Measurements from ENCODE around the gene BAD. TPM values are rescaled to one million over a fixed set of nuclear protein-coding genes. Genes with fewer than 3 reads are reported as not detected.
A peak's percentile ranks its signal among the peaks of the same experiment; 100 is the strongest.

The BAD gene
- total RNA-seq, 2 donors from 2014 or later: 140 to 161 TPM

DNA sequence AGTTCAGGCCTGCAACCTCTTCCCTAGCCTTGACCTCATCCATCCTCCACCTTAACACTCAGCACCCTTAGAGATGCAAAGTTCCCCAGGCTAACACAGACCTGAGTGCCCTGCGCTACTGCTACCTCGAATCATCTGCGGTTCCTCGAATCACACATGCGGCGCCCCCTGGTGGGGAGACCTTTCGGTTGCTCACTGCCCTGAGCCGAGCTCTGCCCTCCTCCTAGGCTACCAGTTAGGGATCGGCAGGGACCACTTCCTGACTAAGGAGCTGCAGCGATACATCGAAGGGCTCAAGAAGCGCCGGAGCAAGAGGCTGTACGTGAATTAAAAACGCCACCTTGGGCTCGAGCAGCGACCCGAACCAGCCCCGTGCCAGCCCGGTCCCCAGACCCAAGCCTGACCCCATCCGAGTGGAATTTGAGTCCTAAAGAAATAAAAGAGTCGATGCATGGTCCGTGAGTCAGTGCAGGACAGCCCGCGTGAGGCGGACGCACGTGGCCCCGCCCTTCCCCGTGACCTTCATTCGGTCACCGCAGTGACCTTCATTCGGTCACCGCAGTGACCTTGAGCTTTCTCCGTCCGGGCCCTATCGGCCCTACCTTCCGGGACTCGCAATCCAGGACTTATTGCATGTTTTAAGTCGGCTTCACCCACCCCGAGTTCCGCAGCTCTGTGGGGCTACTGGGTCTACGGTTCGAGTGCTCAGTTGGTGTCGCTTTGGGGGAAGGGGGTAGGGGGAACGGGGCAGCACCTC is 20.0 kb upstream of the BAD start:
- peak; percentile 91 for DNase-seq (ENCODE audit: low spot score)
- under 1% methylated on average over 46 of the region's 46 CpGs for WGBS
- Histone ChIP-seq H3K9me3 (no peaks in the 10 kb centered on the region), H3K27me3 (replicated peaks; ENCODE audit: insufficient read depth) (peaks cover 5% of the 10 kb centered on the region), H3K4me3 (peak overlapping the region; percentile 53 to 69), H3K27ac (peak overlapping the region; percentile 78 to 88), H3K4me1 (replicated peaks) (peaks cover 14% of the 10 kb centered on the region), H3K36me3 (no peaks in the 10 kb centered on the region)
- intact Hi-C loops (cut with DNase I): loop anchor here (5.0 kb wide), 3 partner anchors 52 to 117 kb away; partner anchors contain the start of genes FERMT3, PLCB3 and STIP1
- TF ChIP-seq, protein P1, sequence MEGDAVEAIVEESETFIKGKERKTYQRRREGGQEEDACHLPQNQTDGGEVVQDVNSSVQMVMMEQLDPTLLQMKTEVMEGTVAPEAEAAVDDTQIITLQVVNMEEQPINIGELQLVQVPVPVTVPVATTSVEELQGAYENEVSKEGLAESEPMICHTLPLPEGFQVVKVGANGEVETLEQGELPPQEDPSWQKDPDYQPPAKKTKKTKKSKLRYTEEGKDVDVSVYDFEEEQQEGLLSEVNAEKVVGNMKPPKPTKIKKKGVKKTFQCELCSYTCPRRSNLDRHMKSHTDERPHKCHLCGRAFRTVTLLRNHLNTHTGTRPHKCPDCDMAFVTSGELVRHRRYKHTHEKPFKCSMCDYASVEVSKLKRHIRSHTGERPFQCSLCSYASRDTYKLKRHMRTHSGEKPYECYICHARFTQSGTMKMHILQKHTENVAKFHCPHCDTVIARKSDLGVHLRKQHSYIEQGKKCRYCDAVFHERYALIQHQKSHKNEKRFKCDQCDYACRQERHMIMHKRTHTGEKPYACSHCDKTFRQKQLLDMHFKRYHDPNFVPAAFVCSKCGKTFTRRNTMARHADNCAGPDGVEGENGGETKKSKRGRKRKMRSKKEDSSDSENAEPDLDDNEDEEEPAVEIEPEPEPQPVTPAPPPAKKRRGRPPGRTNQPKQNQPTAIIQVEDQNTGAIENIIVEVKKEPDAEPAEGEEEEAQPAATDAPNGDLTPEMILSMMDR (IDR thresholded peaks at IDR 0.05): peak; percentile 83 to 94 (median 89)
- no peak for TF ChIP-seq POLR2A (IDR thresholded peaks at IDR 0.05)
- peak; percentile 54 for TF ChIP-seq POLR2AphosphoS5 (IDR thresholded peaks at IDR 0.05)

DNA sequence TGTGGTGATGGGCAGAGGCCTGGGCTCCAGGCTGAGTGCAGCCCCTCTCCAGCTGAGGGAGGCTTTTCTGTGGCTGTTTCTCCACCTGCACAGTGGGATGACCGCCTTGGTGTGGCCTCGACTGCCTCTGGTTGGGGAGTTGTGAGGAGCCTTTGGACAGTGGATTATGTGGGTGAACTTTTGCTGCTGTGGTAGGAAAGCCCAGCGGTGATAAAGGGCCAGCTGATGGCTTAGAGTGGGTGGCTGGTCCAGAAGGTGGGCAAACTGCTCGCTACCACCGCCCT is 19.5 kb upstream of the BAD start:
- peak overlapping the region; percentile 78 to 88 for H3K27ac ChIP-seq

DNA sequence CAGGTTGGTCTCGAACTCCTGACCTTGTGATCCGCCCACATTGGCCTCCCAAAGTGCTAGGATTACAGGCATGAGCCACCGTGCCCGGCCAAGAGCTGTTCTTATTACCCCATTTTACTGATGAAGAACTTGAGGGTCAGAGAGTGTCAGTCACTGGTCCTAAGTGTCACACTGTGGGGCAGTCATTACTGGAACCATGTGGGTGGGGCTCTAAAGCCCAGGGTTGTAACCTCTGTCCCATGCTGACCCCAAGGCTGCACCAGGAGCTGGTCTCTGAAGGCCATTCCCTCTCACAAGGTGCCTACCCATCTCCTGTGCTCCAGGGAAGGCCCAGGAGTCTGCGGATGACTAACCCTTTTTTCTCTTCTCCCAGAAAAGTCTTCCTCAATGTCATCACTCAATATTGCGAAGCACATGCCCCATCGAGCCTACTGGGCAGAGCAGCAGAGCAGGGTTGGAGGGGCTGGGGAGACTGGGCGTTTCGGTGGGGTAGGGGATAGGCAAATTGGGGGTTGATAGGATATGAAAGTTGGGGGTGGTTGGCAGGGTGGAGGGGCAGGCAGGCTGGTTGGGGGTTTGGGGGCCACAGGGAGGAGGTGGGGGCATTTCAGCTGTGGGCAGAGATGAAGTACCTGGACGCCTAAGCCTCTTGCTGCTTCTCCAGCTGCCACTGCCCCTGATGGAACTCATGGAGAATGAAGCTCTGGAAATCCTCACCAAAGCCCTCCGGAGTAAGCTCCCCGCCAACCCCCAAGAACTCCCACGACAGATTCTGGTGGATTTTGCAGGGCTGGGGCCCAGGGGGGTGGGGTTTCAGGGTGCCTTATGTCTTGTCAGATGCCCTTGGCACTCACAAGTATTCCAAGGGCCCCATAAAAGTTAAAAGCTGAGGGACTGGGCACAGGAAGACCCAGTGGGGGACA is 18.9 kb upstream of the BAD start:
- WGBS: 79% methylated on average over 13 of the region's 13 CpGs
- Histone ChIP-seq H3K4me1 (replicated peaks) (peaks cover 17% of the 10 kb centered on the region), H3K4me3 (no peak overlapping the region), H3K36me3 (no peaks in the 10 kb centered on the region), H3K27me3 (replicated peaks; ENCODE audit: insufficient read depth) (peaks cover 5% of the 10 kb centered on the region), H3K27ac (peak overlapping the region in 1 of 2 donors; percentile 78), H3K9me3 (no peaks in the 10 kb centered on the region)
- DNase-seq (ENCODE audit: low spot score): no peak
- TF ChIP-seq, protein P1 (IDR thresholded peaks at IDR 0.05): no peak
- TF ChIP-seq POLR2AphosphoS5 (IDR thresholded peaks at IDR 0.05) (no peak), POLR2A (IDR thresholded peaks at IDR 0.05) (no peak)
- intact Hi-C loops (cut with DNase I): loop anchor here (5.0 kb wide), 3 partner anchors 51 to 116 kb away; partner anchors contain the start of genes FERMT3, PLCB3 and STIP1

More for the DNA sequence above, 19.5 kb upstream of the BAD start:
- 58% methylated on average over 5 of the region's 5 CpGs for WGBS
- Histone ChIP-seq H3K27me3 (replicated peaks; ENCODE audit: insufficient read depth) (peaks cover 5% of the 10 kb centered on the region), H3K36me3 (no peaks in the 10 kb centered on the region), H3K4me1 (replicated peaks) (peaks cover 17% of the 10 kb centered on the region), H3K9me3 (no peaks in the 10 kb centered on the region), H3K4me3 (peak overlapping the region in 1 of 2 donors; percentile 53)
- no peak for DNase-seq (ENCODE audit: low spot score)
- TF ChIP-seq POLR2A (IDR thresholded peaks at IDR 0.05): no peak
- TF ChIP-seq POLR2AphosphoS5 (IDR thresholded peaks at IDR 0.05): no peak
- TF ChIP-seq, protein P1 (IDR thresholded peaks at IDR 0.05): no peak
- intact Hi-C loops (cut with DNase I): loop anchor here (5.0 kb wide), 3 partner anchors 52 to 117 kb away; partner anchors contain the start of genes FERMT3, PLCB3 and STIP1

DNA sequence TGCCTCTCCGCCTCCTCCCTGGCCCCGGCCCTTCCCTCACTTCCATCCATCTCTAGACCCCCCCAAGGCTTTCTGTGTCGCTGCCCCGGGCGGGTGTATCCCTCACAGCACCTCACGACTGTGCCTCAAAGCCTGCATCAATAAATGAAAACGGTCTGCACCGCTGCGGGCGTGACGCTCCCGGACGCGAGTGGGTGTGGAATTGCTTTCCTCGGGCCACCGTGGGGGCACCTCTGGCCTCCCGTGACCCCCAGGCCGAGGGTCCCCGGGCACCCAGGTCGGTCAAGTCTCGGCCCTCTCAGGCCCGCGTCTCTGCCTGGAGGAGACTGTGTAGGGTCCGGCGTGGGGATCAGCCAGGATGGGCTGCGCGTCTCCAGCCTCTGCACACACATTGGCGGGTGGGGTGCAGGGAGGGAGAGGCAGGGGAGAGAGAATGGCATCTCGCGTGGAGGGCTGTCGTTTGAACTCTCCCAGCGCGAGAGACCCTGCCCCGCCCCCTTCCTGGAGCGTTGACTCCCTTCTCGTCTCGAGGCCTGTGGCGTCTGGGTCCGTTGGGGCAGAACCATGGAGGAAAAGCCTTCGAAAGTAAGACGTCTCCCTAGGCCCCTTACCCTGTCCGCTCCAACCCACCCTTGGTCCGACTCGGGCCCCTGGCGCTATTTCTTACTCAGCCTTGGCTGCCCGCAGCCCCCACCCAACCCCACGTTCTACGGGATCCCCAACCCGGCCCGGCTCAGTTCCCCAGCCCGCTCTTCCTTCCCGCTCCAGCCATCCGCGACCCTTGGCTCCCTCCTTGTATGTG is 15.6 kb upstream of the BAD start, which contains the start of gene CATSPERZ:
TSS of gene CATSPERZ (plus strand) at position 512 of the 802 bp plus-strand sequence. CDS start at position 565, 53 bp downstream.
- H3K4me3 ChIP-seq: peak within 1 kb of the TSS; percentile 12 to 27
- no peak for DNase-seq (ENCODE audit: low spot score)
- 17% methylated on average over 54 of the region's 54 CpGs for WGBS
- no peak for TF ChIP-seq POLR2AphosphoS5 (IDR thresholded peaks at IDR 0.05)
- no peaks in the 10 kb centered on the region for H3K36me3 ChIP-seq
- H3K4me1 ChIP-seq (replicated peaks): peaks cover 15% of the 10 kb centered on the region
- H3K27me3 ChIP-seq (replicated peaks; ENCODE audit: insufficient read depth): peaks cover 5% of the 10 kb centered on the region
- no peaks in the 10 kb centered on the region for H3K9me3 ChIP-seq
- peak within 1 kb of the TSS in 1 of 2 donors; percentile 19 for H3K27ac ChIP-seq
- intact Hi-C loops (cut with DNase I): loop anchor here (5.0 kb wide), 3 partner anchors 48 to 113 kb away; partner anchors contain the start of genes FERMT3, PLCB3 and STIP1
